ENCODE measurements around the gene RTP5. TPM values are rescaled to one million over a fixed set of nuclear protein-coding genes. Genes with fewer than 3 reads are reported as not detected.
"Not testable (repeated sequence)": the region's sequence is repeated elsewhere in the genome, so short reads cannot be mapped to it uniquely, and the experiment has no call there.

Gene RTP5
- total RNA-seq, 1 donor from 2014 or later: not detected

DNA sequence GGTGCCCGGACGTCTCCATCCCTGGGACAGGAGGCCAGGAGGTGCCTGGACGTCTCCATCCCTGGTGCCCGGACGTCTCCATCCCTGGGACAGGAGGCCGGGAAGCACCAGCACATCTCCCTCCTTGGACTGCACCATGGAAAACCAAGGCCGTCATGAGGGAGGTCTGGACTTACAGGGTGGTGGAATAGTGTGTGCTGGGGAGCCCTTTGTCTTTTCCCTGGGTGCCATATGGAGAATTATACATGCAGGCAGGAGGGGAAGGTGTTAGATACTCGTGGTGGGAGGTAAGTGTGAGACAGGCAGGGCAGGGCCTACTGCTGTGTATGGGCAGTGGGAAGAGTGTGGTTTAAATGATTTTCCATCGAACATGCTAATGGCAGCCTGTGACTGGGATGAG lies 52.9 kb downstream of the RTP5 start:
- Mint-ChIP-seq H3K4me1 (ENCODE audit: low read depth, unreplicated experiment) (peaks cover 6% of the 10 kb centered on the region), H3K27me3 (ENCODE audit: unreplicated experiment) (peaks cover 4% of the 10 kb centered on the region), H3K4me3 (ENCODE audit: unreplicated experiment) (no peak overlapping the region), H3K27ac (ENCODE audit: unreplicated experiment) (no peak overlapping the region), H3K9me3 (ENCODE audit: unreplicated experiment) (peaks cover 5% of the 10 kb centered on the region), H3K36me3 (ENCODE audit: unreplicated experiment) (peaks cover 5% of the 10 kb centered on the region)
- no peak for DNase-seq
- TF ChIP-seq, protein P1, sequence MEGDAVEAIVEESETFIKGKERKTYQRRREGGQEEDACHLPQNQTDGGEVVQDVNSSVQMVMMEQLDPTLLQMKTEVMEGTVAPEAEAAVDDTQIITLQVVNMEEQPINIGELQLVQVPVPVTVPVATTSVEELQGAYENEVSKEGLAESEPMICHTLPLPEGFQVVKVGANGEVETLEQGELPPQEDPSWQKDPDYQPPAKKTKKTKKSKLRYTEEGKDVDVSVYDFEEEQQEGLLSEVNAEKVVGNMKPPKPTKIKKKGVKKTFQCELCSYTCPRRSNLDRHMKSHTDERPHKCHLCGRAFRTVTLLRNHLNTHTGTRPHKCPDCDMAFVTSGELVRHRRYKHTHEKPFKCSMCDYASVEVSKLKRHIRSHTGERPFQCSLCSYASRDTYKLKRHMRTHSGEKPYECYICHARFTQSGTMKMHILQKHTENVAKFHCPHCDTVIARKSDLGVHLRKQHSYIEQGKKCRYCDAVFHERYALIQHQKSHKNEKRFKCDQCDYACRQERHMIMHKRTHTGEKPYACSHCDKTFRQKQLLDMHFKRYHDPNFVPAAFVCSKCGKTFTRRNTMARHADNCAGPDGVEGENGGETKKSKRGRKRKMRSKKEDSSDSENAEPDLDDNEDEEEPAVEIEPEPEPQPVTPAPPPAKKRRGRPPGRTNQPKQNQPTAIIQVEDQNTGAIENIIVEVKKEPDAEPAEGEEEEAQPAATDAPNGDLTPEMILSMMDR (IDR thresholded peaks at IDR 0.05; ENCODE audit: partially characterized antibody, unreplicated experiment): no peak

DNA sequence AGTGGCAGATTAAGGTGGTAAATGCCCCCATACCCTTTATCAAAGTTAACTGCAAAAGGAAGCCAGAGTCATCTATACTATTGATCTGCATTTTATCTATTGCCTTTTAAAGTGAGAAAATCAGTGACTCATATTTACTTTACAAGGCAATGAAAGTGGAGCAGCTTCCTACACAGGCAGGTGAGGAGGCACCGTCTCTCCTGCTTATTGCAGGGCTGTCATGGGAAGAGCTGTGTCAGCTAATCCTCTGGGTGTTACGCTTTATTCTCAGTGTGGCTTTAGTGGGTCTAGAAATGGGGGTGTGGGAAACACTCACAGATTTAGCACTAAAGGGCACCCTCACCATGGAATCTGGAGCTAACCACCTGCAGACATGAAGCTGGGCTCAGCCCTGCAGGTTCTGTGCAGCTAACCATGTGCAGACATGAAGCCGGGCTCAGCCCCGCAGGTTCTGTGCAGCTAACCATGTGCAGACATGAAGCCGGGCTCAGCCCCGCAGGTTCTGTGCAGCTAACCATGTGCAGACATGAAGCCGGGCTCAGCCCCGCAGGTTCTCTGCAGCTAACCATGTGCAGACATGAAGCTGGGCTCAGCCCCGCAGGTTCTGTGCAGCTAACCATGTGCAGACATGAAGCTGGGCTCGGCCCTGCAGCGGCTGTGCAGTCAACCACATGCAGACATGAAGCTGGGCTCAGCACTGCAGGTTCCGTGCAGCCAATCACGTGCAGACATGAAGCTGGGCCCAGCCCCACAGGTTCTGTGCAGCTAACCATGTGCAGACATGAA lies 53.5 kb downstream of the RTP5 start:
- not testable (repeated sequence) for H3K27ac Mint-ChIP-seq (ENCODE audit: unreplicated experiment); H3K27me3 Mint-ChIP-seq (ENCODE audit: unreplicated experiment); H3K4me3 Mint-ChIP-seq (ENCODE audit: unreplicated experiment); DNase-seq; H3K36me3 Mint-ChIP-seq (ENCODE audit: unreplicated experiment); H3K9me3 Mint-ChIP-seq (ENCODE audit: unreplicated experiment); H3K4me1 Mint-ChIP-seq (ENCODE audit: low read depth, unreplicated experiment)

Other genes starting within 250 kb of the RTP5 start
- 32.4 TPM for gene THAP4, start 232.6 kb upstream of the RTP5 start, total RNA-seq (ENCODE audit: unreplicated experiment)
- 115 TPM for gene ATG4B, start 232.0 kb upstream of the RTP5 start, total RNA-seq (ENCODE audit: unreplicated experiment)
- gene DTYMK, start 182.9 kb upstream of the RTP5 start, total RNA-seq (ENCODE audit: unreplicated experiment): 32.8 TPM
- gene ING5, start 167.7 kb upstream of the RTP5 start, total RNA-seq (ENCODE audit: unreplicated experiment): 38.3 TPM
- gene D2HGDH, start 135.1 kb upstream of the RTP5 start, total RNA-seq (ENCODE audit: unreplicated experiment): 12.5 TPM
- gene GAL3ST2, start 92.9 kb upstream of the RTP5 start, total RNA-seq (ENCODE audit: unreplicated experiment): 0.42 TPM
- 0.88 TPM for gene NEU4, start 60.5 kb upstream of the RTP5 start, total RNA-seq (ENCODE audit: unreplicated experiment)
- gene PDCD1, start 10.8 kb upstream of the RTP5 start, total RNA-seq (ENCODE audit: unreplicated experiment): not detected

All from glutamatergic neuron (in vitro differentiated cells).